DOHH2 (cell line): ENCODE results near the gene PLTP.

Experiments
- H3F3A ChIP-seq: fragments of 200-600 bp; sonication (generic), shearing (Covaris generic); 2 replicates; pipeline ENCODE4 v1.6.0; 2016; ENCODE audit warnings: antibody characterized with exemption, mild to moderate bottlenecking; ENCODE audit not compliant: control insufficient read depth, insufficient read depth
- H3K27ac ChIP-seq: fragments of 200-600 bp; sonication (generic); 2 replicates; pipeline ENCODE4 v1.5.1; 2014; ENCODE audit warnings: low read depth, mild to moderate bottlenecking, low read length, moderate library complexity
- H3K27me3 ChIP-seq: fragments of 200-600 bp; sonication (generic); 2 replicates; pipeline ENCODE4 v1.6.1; 2014; ENCODE audit warnings: mild to moderate bottlenecking, low read length, mixed read lengths; ENCODE audit not compliant: control insufficient read depth
- H3K36me3 ChIP-seq: fragments of 200-600 bp; sonication (generic); 2 replicates; pipeline ENCODE4 v1.6.1; 2014; ENCODE audit warnings: mild to moderate bottlenecking, low read length, moderate library complexity, mixed read lengths; ENCODE audit not compliant: control insufficient read depth
- H3K4me1 ChIP-seq: fragments of 200-600 bp; sonication (generic); 2 replicates; pipeline ENCODE4 v1.6.1; 2014; ENCODE audit warnings: mild to moderate bottlenecking, low read length, mixed read lengths; ENCODE audit not compliant: control insufficient read depth
- H3K4me2 ChIP-seq: fragments of 200-600 bp; sonication (generic); 2 replicates; pipeline ENCODE4 v1.6.0; 2014; ENCODE audit warnings: mild to moderate bottlenecking, low read length, moderate library complexity
- H3K4me3 ChIP-seq: fragments of 200-600 bp; sonication (generic); 2 replicates; pipeline ENCODE4 v1.5.1; 2014; ENCODE audit warnings: mild to moderate bottlenecking, low read length, mixed read lengths
- H3K79me2 ChIP-seq: fragments of 200-600 bp; sonication (generic); 2 replicates; pipeline ENCODE4 v1.6.1; 2014; ENCODE audit warnings: mild to moderate bottlenecking, low read length, mixed read lengths; ENCODE audit not compliant: control insufficient read depth
- H3K9me2 ChIP-seq: fragments of 200-600 bp; sonication (generic); replicated peaks from 2 replicates; pipeline ENCODE4 v1.6.1; 2014; ENCODE audit warnings: mild to moderate bottlenecking, low read length, mixed read lengths; ENCODE audit not compliant: control insufficient read depth
- H3K9me3 ChIP-seq: fragments of 200-600 bp; sonication (generic); 2 replicates; pipeline ENCODE4 v1.6.1; 2014; ENCODE audit warnings: antibody characterized with exemption, low read length, mixed read lengths; ENCODE audit not compliant: control insufficient read depth, insufficient read depth
- H4K20me1 ChIP-seq: fragments of 200-600 bp; sonication (generic); 2 replicates; pipeline ENCODE4 v1.6.0; 2014; ENCODE audit warnings: low read depth, mild to moderate bottlenecking, antibody characterized with exemption, low read length, moderate library complexity; ENCODE audit not compliant: control insufficient read depth, insufficient read depth
- EZH2phosphoT487 ChIP-seq: fragments of 200-600 bp; sonication (generic); IDR thresholded peaks from 2 replicates; pipeline ENCODE4 v1.6.1; 2017; ENCODE audit warnings: borderline replicate concordance, mild to moderate bottlenecking, antibody characterized with exemption, low read length, moderate library complexity, mixed read lengths
- TF ChIP-seq, protein P1 (sequence below): fragments of 200-600 bp; sonication (generic); IDR thresholded peaks from one replicate; pipeline ENCODE4 v1.5.1; 2014; ENCODE audit warnings: antibody characterized with exemption, mild to moderate bottlenecking, low read depth, low read length; ENCODE audit not compliant: poor library complexity, severe bottlenecking

The PLTP gene

DNA sequence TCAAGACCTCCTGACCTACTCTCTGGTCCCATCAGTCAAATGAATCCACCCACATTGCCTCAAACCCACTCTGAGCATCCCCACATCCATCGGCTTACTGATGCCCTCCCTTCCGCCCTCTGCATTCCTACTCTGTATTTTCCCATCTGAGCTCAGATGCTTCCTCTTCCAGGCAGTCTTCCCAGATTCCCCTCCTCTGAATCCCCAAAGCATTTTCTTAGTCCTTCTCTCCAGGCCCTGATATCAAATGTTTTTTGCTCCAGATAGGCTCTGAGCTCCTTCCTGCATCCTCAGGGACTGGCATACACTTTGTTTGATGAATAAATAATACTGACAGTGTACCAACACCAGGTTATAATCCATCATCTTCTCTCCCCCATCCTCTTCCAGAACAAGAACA lies 3.9 kb downstream of the PLTP start:
- Histone ChIP-seq H3K79me2 (no peaks in the 10 kb centered on the region), H3K9me3 (no peaks in the 10 kb centered on the region), H3K27me3 (peaks cover 12% of the 10 kb centered on the region), H3F3A (no peaks in the 10 kb centered on the region), H3K36me3 (no peaks in the 10 kb centered on the region), H4K20me1 (no peaks in the 10 kb centered on the region), H3K4me1 (peaks cover 16% of the 10 kb centered on the region), H3K4me2 (no peak overlapping the region), H3K9me2 (no peaks in the 10 kb centered on the region), H3K4me3 (no peak overlapping the region), H3K27ac (no peak overlapping the region)
- TF ChIP-seq, protein P1, sequence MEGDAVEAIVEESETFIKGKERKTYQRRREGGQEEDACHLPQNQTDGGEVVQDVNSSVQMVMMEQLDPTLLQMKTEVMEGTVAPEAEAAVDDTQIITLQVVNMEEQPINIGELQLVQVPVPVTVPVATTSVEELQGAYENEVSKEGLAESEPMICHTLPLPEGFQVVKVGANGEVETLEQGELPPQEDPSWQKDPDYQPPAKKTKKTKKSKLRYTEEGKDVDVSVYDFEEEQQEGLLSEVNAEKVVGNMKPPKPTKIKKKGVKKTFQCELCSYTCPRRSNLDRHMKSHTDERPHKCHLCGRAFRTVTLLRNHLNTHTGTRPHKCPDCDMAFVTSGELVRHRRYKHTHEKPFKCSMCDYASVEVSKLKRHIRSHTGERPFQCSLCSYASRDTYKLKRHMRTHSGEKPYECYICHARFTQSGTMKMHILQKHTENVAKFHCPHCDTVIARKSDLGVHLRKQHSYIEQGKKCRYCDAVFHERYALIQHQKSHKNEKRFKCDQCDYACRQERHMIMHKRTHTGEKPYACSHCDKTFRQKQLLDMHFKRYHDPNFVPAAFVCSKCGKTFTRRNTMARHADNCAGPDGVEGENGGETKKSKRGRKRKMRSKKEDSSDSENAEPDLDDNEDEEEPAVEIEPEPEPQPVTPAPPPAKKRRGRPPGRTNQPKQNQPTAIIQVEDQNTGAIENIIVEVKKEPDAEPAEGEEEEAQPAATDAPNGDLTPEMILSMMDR = no peak
- no peak for TF ChIP-seq EZH2phosphoT487

DNA sequence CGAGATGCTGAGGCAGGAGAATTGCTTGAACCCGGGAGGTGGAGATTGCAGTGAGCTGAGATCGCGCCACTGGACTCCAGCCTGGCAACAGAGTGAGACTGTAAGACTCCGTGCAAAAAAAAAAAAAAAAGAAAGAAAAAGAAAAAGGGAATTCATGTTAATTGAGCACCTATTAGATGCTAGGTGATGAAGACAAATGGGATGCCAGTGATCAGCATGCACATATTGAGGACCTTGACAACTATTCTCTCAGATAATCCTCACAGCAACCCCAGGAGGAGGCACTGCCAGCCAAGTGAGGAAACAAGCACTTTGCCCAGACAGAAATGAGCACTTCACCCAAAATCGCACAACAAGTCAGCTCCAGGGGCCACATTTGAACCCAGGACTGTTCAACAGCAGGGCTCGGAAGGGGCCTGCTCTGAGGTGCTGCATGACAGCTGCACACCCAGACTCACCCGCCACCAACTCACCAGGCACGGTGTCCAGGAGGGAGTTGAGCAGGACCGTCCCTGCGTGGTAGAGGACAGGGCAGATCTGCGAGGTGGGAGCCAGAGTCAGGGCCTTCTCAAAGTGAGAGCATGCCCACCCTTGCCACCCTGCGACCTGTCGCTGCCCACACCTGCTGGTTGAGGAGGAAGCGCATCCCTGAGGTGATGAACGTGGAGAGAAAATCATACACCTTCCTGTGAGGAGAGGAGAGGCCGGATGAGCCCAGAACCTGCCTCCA lies 4.6 kb downstream of the PLTP start:
- H3K36me3 ChIP-seq = no peaks in the 10 kb centered on the region
- no peaks in the 10 kb centered on the region for H3F3A ChIP-seq
- H3K27me3 ChIP-seq = peaks cover 10% of the 10 kb centered on the region
- no peaks in the 10 kb centered on the region for H3K9me2 ChIP-seq
- no peak overlapping the region for H3K27ac ChIP-seq
- no peak for TF ChIP-seq EZH2phosphoT487
- TF ChIP-seq, protein P1 = no peak
- peaks cover 21% of the 10 kb centered on the region for H3K4me1 ChIP-seq
- H3K79me2 ChIP-seq = no peaks in the 10 kb centered on the region
- no peak overlapping the region for H3K4me3 ChIP-seq
- H4K20me1 ChIP-seq = no peaks in the 10 kb centered on the region
- H3K4me2 ChIP-seq = no peak overlapping the region
- no peaks in the 10 kb centered on the region for H3K9me3 ChIP-seq

DNA sequence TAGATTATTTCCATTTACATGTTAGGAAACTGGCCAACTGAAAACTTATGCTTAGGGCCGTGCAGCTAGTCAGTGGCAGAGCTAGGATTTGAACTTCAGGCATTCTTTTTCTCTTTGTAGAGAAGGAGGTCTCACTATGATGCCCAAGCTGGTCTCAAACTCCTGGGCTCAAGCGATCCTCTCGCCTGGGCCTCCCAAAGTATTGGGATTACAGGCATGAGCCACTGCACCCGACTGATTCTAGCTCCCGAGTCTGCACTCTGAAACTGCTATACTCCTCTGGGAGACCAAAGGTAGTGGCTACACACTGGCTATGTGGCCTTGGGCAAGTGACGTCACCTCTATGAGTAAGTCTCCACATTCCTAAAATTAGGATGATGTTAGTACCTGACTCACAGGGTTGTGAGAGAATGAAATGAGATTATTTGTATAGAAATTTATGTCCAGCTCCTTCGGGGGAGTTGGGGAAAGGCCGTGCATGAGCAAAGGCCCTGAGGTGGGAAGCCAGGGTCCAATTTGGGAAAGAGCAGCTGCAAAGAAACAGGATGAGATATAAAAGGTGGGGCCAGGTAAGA lies 6.4 kb downstream of the PLTP start:
- H3K4me1 ChIP-seq = peaks cover 20% of the 10 kb centered on the region
- H3K27me3 ChIP-seq = no peaks in the 10 kb centered on the region
- H4K20me1 ChIP-seq = no peaks in the 10 kb centered on the region
- H3K36me3 ChIP-seq = no peaks in the 10 kb centered on the region
- H3K4me2 ChIP-seq = no peak overlapping the region
- no peak overlapping the region for H3K27ac ChIP-seq
- H3K9me3 ChIP-seq = no peaks in the 10 kb centered on the region
- no peaks in the 10 kb centered on the region for H3K79me2 ChIP-seq
- no peaks in the 10 kb centered on the region for H3F3A ChIP-seq
- TF ChIP-seq, protein P1 = no peak
- TF ChIP-seq EZH2phosphoT487 = no peak
- no peak overlapping the region for H3K4me3 ChIP-seq
- no peaks in the 10 kb centered on the region for H3K9me2 ChIP-seq
